AG04450 (cell line): ENCODE measurements around the gene APPBP2. TPM values are rescaled to one million over a fixed set of nuclear protein-coding genes. Genes with fewer than 3 reads are reported as not detected.
"Not testable (repeated sequence)": the region's sequence is repeated elsewhere in the genome, so short reads cannot be mapped to it uniquely, and the experiment has no call there.

ENCODE experiments used
- CTCF ChIA-PET: fragments of 300-600, 350-600 bp; formaldehyde crosslinking; extraction: SDS; loops from one replicate; lab custom pipeline; 2022; ENCODE audit warnings: antibody characterized with exemption, inconsistent platforms; lab: Charles Lee
- POLR2A ChIA-PET: fragments of 350-600 bp; formaldehyde crosslinking; extraction: SDS; loops from one replicate; lab custom pipeline; 2021; ENCODE audit warnings: antibody characterized with exemption, inconsistent platforms; lab: Yijun Ruan, JAX
- DNase-seq: peaks from one replicate; pipeline ENCODE4 v3.0.0-alpha.2; 2011; ENCODE audit warnings: low read depth, low spot score
- H3K27ac ChIP-seq: one replicate; pipeline ENCODE4 v1.5.1; 2012; ENCODE audit warnings: low read depth, low read length, control low read depth
- H3K27me3 ChIP-seq: one replicate; pipeline ENCODE4 v1.6.0; 2012; ENCODE audit warnings: low read length; ENCODE audit not compliant: control insufficient read depth, insufficient read depth
- H3K4me3 ChIP-seq: 2 replicates; pipeline ENCODE4 v1.5.1; 2011; ENCODE audit warnings: mild to moderate bottlenecking, low read depth, low read length, control low read depth
- H3K9me3 ChIP-seq: 2 replicates; pipeline ENCODE4 v1.5.1; 2012; ENCODE audit warnings: low read length; ENCODE audit not compliant: control insufficient read depth, insufficient read depth
- CTCF ChIP-seq: IDR thresholded peaks from 2 replicates; pipeline ENCODE4 v1.5.1; 2011; ENCODE audit warnings: low read depth, low read length, control low read depth, inconsistent platforms
- polyA plus RNA-seq: library from polyadenylated mRNA; depleted of rRNA; stranded (reverse); fragments of >200 nt; gene quantifications from 2 replicates; pipeline ENCODE4 v1.2.3, GENCODE V29; 2011

The APPBP2 gene
- polyA plus RNA-seq, 1 experiment, result 55.1 TPM

GRCh38 chr17:60491771-60492170 lies 34.3 kb downstream of the APPBP2 start:
- Histone ChIP-seq H3K27ac (no peak overlapping the region), H3K9me3 (peaks cover 18% of the 10 kb centered on the region), H3K4me3 (no peak overlapping the region), H3K27me3 (no peaks in the 10 kb centered on the region)
- CTCF ChIA-PET, result interaction anchor here (1.1 kb wide), 1 partner anchor 78 kb away, joined by 3 read pairs; no protein-coding TSS in a partner anchor
- POLR2A ChIA-PET, result interaction anchor here (0.6 kb wide), 1 partner anchor 53 kb away, joined by 3 read pairs; no protein-coding TSS in a partner anchor
- no peak for TF ChIP-seq CTCF
- DNase-seq, result no peak

GRCh38 chr17:60490594-60490993 lies 35.4 kb downstream of the APPBP2 start:
- H3K27me3 ChIP-seq, H3K27ac ChIP-seq, H3K4me3 ChIP-seq, DNase-seq, POLR2A ChIA-PET: not testable (repeated sequence)
- peaks cover 18% of the 10 kb centered on the region for H3K9me3 ChIP-seq
- CTCF ChIA-PET, result interaction anchor here (0.8 kb wide), 1 partner anchor 147 kb away, joined by 3 read pairs; no protein-coding TSS in a partner anchor

GRCh38 chr17:60481604-60482003 lies 44.4 kb downstream of the APPBP2 start:
- Histone ChIP-seq H3K27ac (no peak overlapping the region), H3K9me3 (no peaks in the 10 kb centered on the region; the same call in 1 of the 2 replicates), H3K4me3 (no peak overlapping the region), H3K27me3 (no peaks in the 10 kb centered on the region)
- ChIA-PET CTCF (no interaction called here), POLR2A (no interaction called here)
- TF ChIP-seq CTCF, result no peak
- DNase-seq, result no peak

- H3K27ac ChIP-seq, result no peak overlapping the region
- TF ChIP-seq CTCF, result no peak
- H3K4me3 ChIP-seq, result no peak overlapping the region
- no peaks in the 10 kb centered on the region for H3K27me3 ChIP-seq
- no peak for DNase-seq
- CTCF ChIA-PET, result no interaction called here
- POLR2A ChIA-PET, result no interaction called here
- H3K9me3 ChIP-seq, result no peaks in the 10 kb centered on the region
Measured at GRCh38 chr17:60473788-60474187, 52.3 kb downstream of the APPBP2 start.

GRCh38 chr17:60472449-60472848 lies 53.6 kb downstream of the APPBP2 start:
- Histone ChIP-seq H3K27ac (no peak overlapping the region), H3K9me3 (no peaks in the 10 kb centered on the region), H3K27me3 (no peaks in the 10 kb centered on the region), H3K4me3 (no peak overlapping the region)
- DNase-seq, result no peak
- ChIA-PET CTCF (no interaction called here), POLR2A (no interaction called here)
- no peak for TF ChIP-seq CTCF

GRCh38 chr17:60471451-60471850 lies 54.6 kb downstream of the APPBP2 start:
- TF ChIP-seq CTCF, result no peak
- no peak overlapping the region for H3K27ac ChIP-seq
- no peaks in the 10 kb centered on the region for H3K27me3 ChIP-seq
- DNase-seq, result no peak
- CTCF ChIA-PET, result no interaction called here
- POLR2A ChIA-PET, result no interaction called here
- no peaks in the 10 kb centered on the region for H3K9me3 ChIP-seq
- no peak overlapping the region for H3K4me3 ChIP-seq
